ENCODE data around the gene PES1.

Gene PES1

DNA sequence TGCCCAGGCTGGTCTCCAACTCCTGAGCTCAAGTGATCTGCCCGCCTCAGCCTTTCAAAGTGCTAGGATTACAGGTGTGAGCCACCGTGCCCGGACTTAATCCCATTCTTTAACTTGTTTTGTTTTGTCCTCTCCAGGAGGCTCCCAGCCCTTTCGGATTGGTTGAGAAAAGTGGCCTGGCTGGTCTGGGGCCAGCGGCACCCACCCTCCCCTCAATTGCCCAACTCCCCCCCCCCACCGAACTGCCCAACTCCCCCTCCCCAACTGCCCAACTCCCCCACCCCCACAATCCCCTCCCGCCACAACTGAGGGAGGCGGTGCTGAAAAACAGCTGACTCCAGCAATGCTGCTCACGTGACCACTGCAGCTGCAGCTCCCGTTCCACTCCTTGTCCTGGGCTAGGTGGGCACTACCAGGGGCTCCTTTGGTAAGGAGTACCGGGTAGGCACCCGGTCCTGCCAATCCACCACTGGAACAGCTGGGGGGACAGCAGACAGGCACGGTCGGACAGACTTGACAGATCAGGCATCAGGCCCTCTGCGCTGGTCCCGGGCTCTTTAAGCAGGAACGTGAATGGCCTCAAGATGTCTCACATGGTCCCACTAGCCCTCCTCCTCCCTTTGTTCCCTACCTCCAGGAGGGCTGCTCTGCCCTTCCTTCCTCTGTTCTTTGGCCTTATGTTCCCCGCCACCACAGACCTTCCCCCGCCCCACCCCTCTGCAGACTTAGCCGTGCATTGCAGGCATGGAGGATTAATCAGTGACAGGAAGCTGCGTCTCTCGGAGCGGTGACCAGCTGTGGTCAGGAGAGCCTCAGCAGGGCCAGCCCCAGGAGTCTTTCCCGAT lies 15.0 kb upstream of the PES1 start, which contains the start of gene TCN2:
Gene TCN2, plus strand, starts transcription at position 720 of the 845 bp plus-strand sequence. CDS start 158 bp downstream, outside the sequence.
- TF ChIP-seq, protein P1, sequence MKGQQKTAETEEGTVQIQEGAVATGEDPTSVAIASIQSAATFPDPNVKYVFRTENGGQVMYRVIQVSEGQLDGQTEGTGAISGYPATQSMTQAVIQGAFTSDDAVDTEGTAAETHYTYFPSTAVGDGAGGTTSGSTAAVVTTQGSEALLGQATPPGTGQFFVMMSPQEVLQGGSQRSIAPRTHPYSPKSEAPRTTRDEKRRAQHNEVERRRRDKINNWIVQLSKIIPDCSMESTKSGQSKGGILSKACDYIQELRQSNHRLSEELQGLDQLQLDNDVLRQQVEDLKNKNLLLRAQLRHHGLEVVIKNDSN (IDR thresholded peaks at IDR 0.05), result peak; percentile 97
- TF ChIP-seq, protein P2, sequence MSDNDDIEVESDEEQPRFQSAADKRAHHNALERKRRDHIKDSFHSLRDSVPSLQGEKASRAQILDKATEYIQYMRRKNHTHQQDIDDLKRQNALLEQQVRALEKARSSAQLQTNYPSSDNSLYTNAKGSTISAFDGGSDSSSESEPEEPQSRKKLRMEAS (IDR thresholded peaks at IDR 0.05), result peak; percentile 72
- no peak for TF ChIP-seq EP300 (IDR thresholded peaks at IDR 0.05; ENCODE audit: borderline replicate concordance)
- peak; percentile 59 for TF ChIP-seq TEAD4 (IDR thresholded peaks at IDR 0.05)

DNA sequence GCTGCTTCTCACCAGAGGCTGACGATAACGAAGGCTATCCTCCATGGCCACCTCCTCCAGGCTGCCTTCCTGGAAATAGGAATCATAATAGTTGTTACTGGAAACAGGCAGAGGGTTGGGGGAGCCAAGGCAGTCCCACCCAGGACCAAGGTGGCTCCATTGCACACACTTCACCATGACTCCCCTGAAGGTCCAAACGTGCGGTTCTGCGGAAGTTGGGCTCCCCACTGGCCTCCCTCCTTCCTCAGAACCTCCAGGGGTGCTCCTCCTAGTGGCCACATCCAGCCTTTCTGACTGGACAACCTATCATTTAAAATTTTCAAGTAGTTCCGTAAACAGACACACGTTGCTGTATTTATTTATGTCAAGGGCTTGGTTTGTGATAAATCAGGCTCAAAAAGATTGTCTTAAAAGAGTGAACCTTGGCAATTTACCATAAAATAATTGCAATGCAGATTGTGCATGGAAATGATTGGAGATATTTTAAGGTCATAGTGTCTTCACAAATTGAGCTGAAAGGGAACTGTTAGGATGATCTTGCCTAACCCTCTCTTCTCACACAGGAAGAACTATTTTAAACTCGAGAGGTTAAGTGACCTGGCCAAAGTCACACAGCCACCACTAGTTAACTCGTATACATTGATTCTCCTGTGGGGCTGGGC lies 13.9 kb upstream of the PES1 start:
- TF ChIP-seq, protein P2 (IDR thresholded peaks at IDR 0.05), result peak; percentile 57; the same call in 1 of the 2 replicates
- TF ChIP-seq TCF12 (IDR thresholded peaks at IDR 0.05; ENCODE audit: low read depth), result no peak

- TF ChIP-seq TEAD4 (IDR thresholded peaks at IDR 0.05) (no peak), FOXM1 (IDR thresholded peaks at IDR 0.05; ENCODE audit: borderline replicate concordance, low read depth) (no peak), TAF1 (IDR thresholded peaks at IDR 0.05; ENCODE audit: low read depth) (no peak), EP300 (IDR thresholded peaks at IDR 0.05; ENCODE audit: borderline replicate concordance) (no peak)
- TF ChIP-seq, protein P1 (IDR thresholded peaks at IDR 0.05), result no peak
These were observed 13.0 kb upstream of the PES1 start for GRCh38 chr22:30604723-30605122.

- TF ChIP-seq CEBPB (IDR thresholded peaks at IDR 0.05) (no peak), EGR1 (IDR thresholded peaks at IDR 0.05) (no peak), YY1 (IDR thresholded peaks at IDR 0.05; ENCODE audit: low read depth) (no peak), RAD21 (IDR thresholded peaks at IDR 0.05; ENCODE audit: low read depth) (no peak), CREB1 (IDR thresholded peaks at IDR 0.05; ENCODE audit: low read depth) (no peak)
- TF ChIP-seq, protein P3, sequence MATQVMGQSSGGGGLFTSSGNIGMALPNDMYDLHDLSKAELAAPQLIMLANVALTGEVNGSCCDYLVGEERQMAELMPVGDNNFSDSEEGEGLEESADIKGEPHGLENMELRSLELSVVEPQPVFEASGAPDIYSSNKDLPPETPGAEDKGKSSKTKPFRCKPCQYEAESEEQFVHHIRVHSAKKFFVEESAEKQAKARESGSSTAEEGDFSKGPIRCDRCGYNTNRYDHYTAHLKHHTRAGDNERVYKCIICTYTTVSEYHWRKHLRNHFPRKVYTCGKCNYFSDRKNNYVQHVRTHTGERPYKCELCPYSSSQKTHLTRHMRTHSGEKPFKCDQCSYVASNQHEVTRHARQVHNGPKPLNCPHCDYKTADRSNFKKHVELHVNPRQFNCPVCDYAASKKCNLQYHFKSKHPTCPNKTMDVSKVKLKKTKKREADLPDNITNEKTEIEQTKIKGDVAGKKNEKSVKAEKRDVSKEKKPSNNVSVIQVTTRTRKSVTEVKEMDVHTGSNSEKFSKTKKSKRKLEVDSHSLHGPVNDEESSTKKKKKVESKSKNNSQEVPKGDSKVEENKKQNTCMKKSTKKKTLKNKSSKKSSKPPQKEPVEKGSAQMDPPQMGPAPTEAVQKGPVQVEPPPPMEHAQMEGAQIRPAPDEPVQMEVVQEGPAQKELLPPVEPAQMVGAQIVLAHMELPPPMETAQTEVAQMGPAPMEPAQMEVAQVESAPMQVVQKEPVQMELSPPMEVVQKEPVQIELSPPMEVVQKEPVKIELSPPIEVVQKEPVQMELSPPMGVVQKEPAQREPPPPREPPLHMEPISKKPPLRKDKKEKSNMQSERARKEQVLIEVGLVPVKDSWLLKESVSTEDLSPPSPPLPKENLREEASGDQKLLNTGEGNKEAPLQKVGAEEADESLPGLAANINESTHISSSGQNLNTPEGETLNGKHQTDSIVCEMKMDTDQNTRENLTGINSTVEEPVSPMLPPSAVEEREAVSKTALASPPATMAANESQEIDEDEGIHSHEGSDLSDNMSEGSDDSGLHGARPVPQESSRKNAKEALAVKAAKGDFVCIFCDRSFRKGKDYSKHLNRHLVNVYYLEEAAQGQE (IDR thresholded peaks at IDR 0.05; ENCODE audit: low read depth), result no peak
- TF ChIP-seq, protein P2 (IDR thresholded peaks at IDR 0.05), result no peak
These were observed 12.1 kb upstream of the PES1 start for GRCh38 chr22:30603801-30604200.

GRCh38 chr22:30602049-30602448 lies 10.3 kb upstream of the PES1 start:
- TF ChIP-seq TAF1 (IDR thresholded peaks at IDR 0.05; ENCODE audit: low read depth), result no peak
- peak; percentile 54 for TF ChIP-seq RAD21 (IDR thresholded peaks at IDR 0.05; ENCODE audit: low read depth)
- TF ChIP-seq CEBPB (IDR thresholded peaks at IDR 0.05), result no peak

GRCh38 chr22:30601464-30601863 lies 9.8 kb upstream of the PES1 start:
- TF ChIP-seq, protein P3 (IDR thresholded peaks at IDR 0.05; ENCODE audit: low read depth), result no peak
- TF ChIP-seq FOXM1 (IDR thresholded peaks at IDR 0.05; ENCODE audit: borderline replicate concordance, low read depth), result no peak
- TF ChIP-seq, protein P1 (IDR thresholded peaks at IDR 0.05), result no peak
- no peak for TF ChIP-seq NFIC (IDR thresholded peaks at IDR 0.05)
- no peak for TF ChIP-seq TCF12 (IDR thresholded peaks at IDR 0.05; ENCODE audit: low read depth)
- TF ChIP-seq CEBPB (IDR thresholded peaks at IDR 0.05), result no peak
- TF ChIP-seq YY1 (IDR thresholded peaks at IDR 0.05; ENCODE audit: low read depth), result no peak
- TF ChIP-seq EP300 (IDR thresholded peaks at IDR 0.05; ENCODE audit: borderline replicate concordance), result no peak
- no peak for TF ChIP-seq EGR1 (IDR thresholded peaks at IDR 0.05)
- no peak for TF ChIP-seq TAF1 (IDR thresholded peaks at IDR 0.05; ENCODE audit: low read depth)
- TF ChIP-seq, protein P2 (IDR thresholded peaks at IDR 0.05), result no peak
- no peak for TF ChIP-seq ZBTB7A (IDR thresholded peaks at IDR 0.05; ENCODE audit: low read depth)
- TF ChIP-seq RAD21 (IDR thresholded peaks at IDR 0.05; ENCODE audit: low read depth), result no peak
- TF ChIP-seq CREB1 (IDR thresholded peaks at IDR 0.05; ENCODE audit: low read depth), result no peak
- no peak for TF ChIP-seq TEAD4 (IDR thresholded peaks at IDR 0.05)

Data from Ishikawa (cell line).